Ishikawa (cell line): ENCODE data around the gene DIAPH3.

Source experiments
- CEBPB ChIP-seq: IDR thresholded peaks from 2 replicates; pipeline ENCODE4 v1.6.1; 2012
- CREB1 ChIP-seq: IDR thresholded peaks from 2 replicates; pipeline ENCODE4 v1.6.1; 2012; ENCODE audit warnings: low read depth
- FOXM1 ChIP-seq: IDR thresholded peaks from 2 replicates; pipeline ENCODE4 v1.6.1; 2012; ENCODE audit warnings: low read depth, borderline replicate concordance
- NFIC ChIP-seq: IDR thresholded peaks from 2 replicates; pipeline ENCODE4 v1.6.1; 2012
- RAD21 ChIP-seq: IDR thresholded peaks from 2 replicates; pipeline ENCODE4 v1.6.1; 2012; ENCODE audit warnings: low read depth
- TAF1 ChIP-seq: IDR thresholded peaks from 2 replicates; pipeline ENCODE4 v1.6.1; 2012; ENCODE audit warnings: low read depth, mild to moderate bottlenecking
- TEAD4 ChIP-seq: IDR thresholded peaks from 2 replicates; pipeline ENCODE4 v1.6.1; 2012
- YY1 ChIP-seq: IDR thresholded peaks from 2 replicates; pipeline ENCODE4 v1.6.1; 2012; ENCODE audit warnings: low read depth
- ZBTB7A ChIP-seq: IDR thresholded peaks from 2 replicates; pipeline ENCODE4 v1.6.1; 2012; ENCODE audit warnings: low read depth
- TF ChIP-seq, protein P1 (sequence below): IDR thresholded peaks from 2 replicates; pipeline ENCODE4 v1.6.1; 2012
- TF ChIP-seq, protein P2 (sequence below): IDR thresholded peaks from 2 replicates; pipeline ENCODE4 v1.6.1; 2012; ENCODE audit warnings: low read depth, mild to moderate bottlenecking

DNA sequence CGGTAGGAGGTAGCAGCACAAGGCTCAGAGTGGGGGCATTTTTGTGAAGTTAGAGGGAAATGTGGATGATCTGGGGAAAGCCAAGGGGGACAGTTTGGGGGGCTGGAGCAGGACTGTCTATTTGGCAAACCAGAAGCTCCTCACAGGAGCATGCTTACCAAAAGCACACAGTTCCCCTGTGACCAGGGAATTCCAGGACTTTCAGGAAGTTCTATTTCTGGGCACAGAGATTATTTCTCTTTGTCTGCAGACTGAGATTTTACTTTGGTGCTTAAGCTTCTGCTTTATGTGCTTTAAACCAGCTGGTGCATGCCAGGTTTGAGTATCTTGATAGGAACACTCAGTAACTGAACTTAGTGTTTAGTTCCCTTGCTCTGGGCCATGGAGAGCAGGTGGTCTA is 525.3 kb downstream of the DIAPH3 start:
- TF ChIP-seq TAF1 = no peak
- TF ChIP-seq NFIC = no peak
- no peak for TF ChIP-seq CREB1
- TF ChIP-seq, protein P1, sequence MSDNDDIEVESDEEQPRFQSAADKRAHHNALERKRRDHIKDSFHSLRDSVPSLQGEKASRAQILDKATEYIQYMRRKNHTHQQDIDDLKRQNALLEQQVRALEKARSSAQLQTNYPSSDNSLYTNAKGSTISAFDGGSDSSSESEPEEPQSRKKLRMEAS = no peak
- TF ChIP-seq, protein P2, sequence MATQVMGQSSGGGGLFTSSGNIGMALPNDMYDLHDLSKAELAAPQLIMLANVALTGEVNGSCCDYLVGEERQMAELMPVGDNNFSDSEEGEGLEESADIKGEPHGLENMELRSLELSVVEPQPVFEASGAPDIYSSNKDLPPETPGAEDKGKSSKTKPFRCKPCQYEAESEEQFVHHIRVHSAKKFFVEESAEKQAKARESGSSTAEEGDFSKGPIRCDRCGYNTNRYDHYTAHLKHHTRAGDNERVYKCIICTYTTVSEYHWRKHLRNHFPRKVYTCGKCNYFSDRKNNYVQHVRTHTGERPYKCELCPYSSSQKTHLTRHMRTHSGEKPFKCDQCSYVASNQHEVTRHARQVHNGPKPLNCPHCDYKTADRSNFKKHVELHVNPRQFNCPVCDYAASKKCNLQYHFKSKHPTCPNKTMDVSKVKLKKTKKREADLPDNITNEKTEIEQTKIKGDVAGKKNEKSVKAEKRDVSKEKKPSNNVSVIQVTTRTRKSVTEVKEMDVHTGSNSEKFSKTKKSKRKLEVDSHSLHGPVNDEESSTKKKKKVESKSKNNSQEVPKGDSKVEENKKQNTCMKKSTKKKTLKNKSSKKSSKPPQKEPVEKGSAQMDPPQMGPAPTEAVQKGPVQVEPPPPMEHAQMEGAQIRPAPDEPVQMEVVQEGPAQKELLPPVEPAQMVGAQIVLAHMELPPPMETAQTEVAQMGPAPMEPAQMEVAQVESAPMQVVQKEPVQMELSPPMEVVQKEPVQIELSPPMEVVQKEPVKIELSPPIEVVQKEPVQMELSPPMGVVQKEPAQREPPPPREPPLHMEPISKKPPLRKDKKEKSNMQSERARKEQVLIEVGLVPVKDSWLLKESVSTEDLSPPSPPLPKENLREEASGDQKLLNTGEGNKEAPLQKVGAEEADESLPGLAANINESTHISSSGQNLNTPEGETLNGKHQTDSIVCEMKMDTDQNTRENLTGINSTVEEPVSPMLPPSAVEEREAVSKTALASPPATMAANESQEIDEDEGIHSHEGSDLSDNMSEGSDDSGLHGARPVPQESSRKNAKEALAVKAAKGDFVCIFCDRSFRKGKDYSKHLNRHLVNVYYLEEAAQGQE = no peak
- TF ChIP-seq CEBPB = no peak
- TF ChIP-seq ZBTB7A = no peak
- no peak for TF ChIP-seq YY1
- no peak for TF ChIP-seq TEAD4
- no peak for TF ChIP-seq RAD21
- no peak for TF ChIP-seq FOXM1
